Renal cortical epithelial cell (primary cell): Measurements from ENCODE around the gene IGFL4. TPM values are rescaled to one million over a fixed set of nuclear protein-coding genes. Genes with fewer than 3 reads are reported as not detected.
A peak's percentile ranks its signal among the peaks of the same experiment; 100 is the strongest.

Experiments used
- DNase-seq: peaks from one replicate; pipeline ENCODE4 v3.0.0-alpha.2; 2011; ENCODE audit warnings: low read depth
- total RNA-seq: library from RNA; depleted of rRNA; stranded (reverse); fragments of >200 nt; gene quantifications from 2 replicates; pipeline ENCODE4 v1.2.3, GENCODE V29; 2014

IGFL4 gene
- total RNA-seq, 1 donor from 2014 or later: not detected

- DNase-seq: no peak
Measured at GRCh38 chr19:46063201-46063600, 22.4 kb upstream of the IGFL4 start.

- no peak for DNase-seq
Measured at GRCh38 chr19:46060012-46060411, 19.2 kb upstream of the IGFL4 start.

GRCh38 chr19:46058778-46059177, 18.0 kb upstream of the IGFL4 start:
- DNase-seq: no peak

- peak; percentile 19 for DNase-seq
Measured at GRCh38 chr19:46056536-46056935, 15.7 kb upstream of the IGFL4 start.

GRCh38 chr19:46052896-46053295, 12.1 kb upstream of the IGFL4 start:
- DNase-seq: no peak

GRCh38 chr19:46049597-46049996, 8.8 kb upstream of the IGFL4 start:
- DNase-seq: no peak

GRCh38 chr19:46043519-46043918, 2.7 kb upstream of the IGFL4 start:
- DNase-seq: no peak

GRCh38 chr19:46042252-46042883, 1.6 kb upstream of the IGFL4 start:
- DNase-seq: no peak

GRCh38 chr19:46040125-46040524, 677 bp downstream of the IGFL4 start:
- no peak for DNase-seq

- no peak for DNase-seq
Measured at GRCh38 chr19:46036744-46037128, 4.1 kb downstream of the IGFL4 start.

GRCh38 chr19:46035986-46036743, 4.6 kb downstream of the IGFL4 start:
- DNase-seq: no peak

GRCh38 chr19:46035546-46035945, 5.3 kb downstream of the IGFL4 start:
- no peak for DNase-seq

- no peak for DNase-seq
Measured at GRCh38 chr19:46033401-46033800, 7.4 kb downstream of the IGFL4 start.

- DNase-seq: no peak
Measured at GRCh38 chr19:46032597-46033025, 8.2 kb downstream of the IGFL4 start.

- no peak for DNase-seq
Measured at GRCh38 chr19:46031781-46032596, 8.8 kb downstream of the IGFL4 start.

- DNase-seq: no peak
Measured at GRCh38 chr19:46030812-46031550, 9.8 kb downstream of the IGFL4 start.

GRCh38 chr19:46025835-46026234, 15.0 kb downstream of the IGFL4 start:
- no peak for DNase-seq

GRCh38 chr19:46023311-46023779, 17.5 kb downstream of the IGFL4 start:
- no peak for DNase-seq

- DNase-seq: no peak
Measured at GRCh38 chr19:46022431-46023310, 18.1 kb downstream of the IGFL4 start, which contains the start of gene PGLYRP1. TSS of gene PGLYRP1 (minus strand) at chr19:46023053. CDS start at chr19:46023021, 32 bp downstream.

GRCh38 chr19:46022061-46022430, 18.8 kb downstream of the IGFL4 start:
- no peak for DNase-seq
